ENCODE measurements around the gene MORN5. TPM values are rescaled to one million over a fixed set of nuclear protein-coding genes. Genes with fewer than 3 reads are reported as not detected.

The MORN5 gene
- total and polyA plus RNA-seq, 9 of the 15 experiments (the other 6 are each of a cell fraction or from before 2014, with no cell fraction given): not detected

- no peak for TF ChIP-seq CREB3L1 (IDR thresholded peaks at IDR 0.05; ENCODE audit: borderline replicate concordance, low read depth)
- TF ChIP-seq ZNF518B (CRISPR knock-in tag; IDR thresholded peaks at IDR 0.05): no peak
- no peak for TF ChIP-seq ELF1 (tag; IDR thresholded peaks at IDR 0.05)
- TF ChIP-seq ATF2 (CRISPR knock-in tag; IDR thresholded peaks at IDR 0.05): no peak
- TF ChIP-seq SMARCA5 (IDR thresholded peaks at IDR 0.05): peak; percentile 38; the same call in 1 of the 2 replicates
- TF ChIP-seq ZBED1 (IDR thresholded peaks at IDR 0.05): no peak
Measured at GRCh38 chr9:122122903-122123632, 36.6 kb upstream of the MORN5 start (continued).

Data from K562 (cell line).